Measurements from ENCODE around the gene TRAPPC5.

Gene TRAPPC5

DNA sequence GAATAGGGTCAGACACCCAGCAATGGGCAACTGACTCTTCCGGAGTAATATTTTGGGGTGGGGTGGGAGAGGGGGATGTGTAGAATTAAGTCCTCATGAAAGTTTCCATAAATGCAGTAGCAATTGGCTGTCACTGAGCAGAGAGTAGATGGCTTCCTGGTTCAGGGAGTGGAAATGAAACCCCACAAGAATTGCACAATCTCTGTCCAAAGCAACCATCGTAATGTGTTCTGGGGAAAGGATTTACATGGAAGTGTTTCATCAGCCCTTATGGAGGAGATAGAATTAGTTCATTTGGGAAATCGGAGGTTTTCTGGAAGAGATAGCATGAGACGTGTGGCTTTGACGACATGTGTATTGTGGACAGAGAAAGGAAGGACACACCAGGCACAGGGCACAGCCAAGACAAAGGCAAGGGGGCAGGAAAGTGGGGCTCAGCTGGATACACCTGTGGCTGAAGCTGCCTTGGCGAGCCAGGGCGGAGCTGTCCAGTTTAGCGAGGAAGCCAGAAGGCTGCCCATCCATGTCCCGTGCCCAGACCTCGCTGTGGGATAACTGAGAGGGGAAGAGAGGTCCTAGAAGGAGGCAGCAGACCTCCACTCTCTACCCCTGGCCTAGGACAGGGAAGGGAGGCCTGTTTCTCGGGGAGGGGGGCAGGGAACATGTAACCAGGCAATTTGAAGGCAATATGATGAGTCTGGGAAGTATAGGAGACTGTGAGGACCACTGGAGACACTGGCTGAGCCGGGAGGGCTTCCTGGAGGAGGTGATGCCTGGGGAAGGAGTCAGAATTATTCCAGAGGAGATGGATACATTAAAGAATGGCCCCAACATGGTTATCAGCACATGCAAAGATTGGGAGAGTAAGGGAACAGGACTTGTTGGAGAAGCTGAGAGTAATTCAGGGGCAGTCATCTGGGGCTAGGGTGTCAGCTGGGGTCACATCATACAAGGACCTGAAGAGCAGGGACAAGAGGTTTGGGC, 53.9 kb downstream of the TRAPPC5 start:
- DNase-seq: no peak

DNA sequence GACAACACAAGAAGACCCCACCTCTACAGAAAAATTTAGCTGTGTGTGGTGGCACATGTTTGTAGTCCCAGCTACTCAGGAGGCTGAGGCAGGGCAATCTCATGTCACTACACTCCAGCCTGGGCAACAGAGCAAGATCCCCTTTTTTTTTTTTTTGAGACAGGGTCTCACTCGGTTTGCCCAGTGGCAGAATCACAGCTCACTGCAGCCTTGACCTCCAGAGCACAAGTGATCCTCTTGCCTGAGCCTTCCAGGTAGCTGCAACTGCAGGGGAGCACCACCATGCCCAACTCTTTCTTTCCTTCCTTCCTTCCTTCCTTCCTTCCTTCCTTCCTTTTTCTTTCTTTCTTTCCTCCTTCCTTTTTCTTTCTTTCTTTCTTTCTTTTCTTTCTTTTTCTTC, 55.5 kb downstream of the TRAPPC5 start:
- DNase-seq: no peak

DNA sequence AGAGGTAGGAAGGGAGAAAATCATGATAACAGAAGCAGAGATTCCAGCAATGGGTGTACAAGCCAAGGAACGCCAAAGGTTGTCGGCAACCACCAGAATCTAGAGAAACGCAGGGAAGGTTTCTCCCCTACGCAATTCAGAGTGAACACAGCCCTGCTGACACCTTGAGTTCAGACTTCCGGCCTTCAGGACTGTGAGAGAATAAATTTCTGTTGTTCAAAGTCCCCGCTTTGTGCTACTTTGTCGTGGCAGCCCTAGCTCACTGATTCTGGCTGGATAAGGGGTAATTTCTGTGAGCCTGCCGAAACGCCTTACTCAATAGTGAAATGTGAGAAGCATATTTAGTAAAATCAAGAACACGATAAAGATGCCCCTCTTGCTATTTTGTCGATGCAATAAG, 56.6 kb downstream of the TRAPPC5 start:
- no peak for DNase-seq

Measured in DMS153 (cell line).